Measurements from ENCODE around the gene TGFBR1.
"Not testable (repeated sequence)": the region's sequence is repeated elsewhere in the genome, so short reads cannot be mapped to it uniquely, and the experiment has no call there.

TGFBR1 gene

DNA sequence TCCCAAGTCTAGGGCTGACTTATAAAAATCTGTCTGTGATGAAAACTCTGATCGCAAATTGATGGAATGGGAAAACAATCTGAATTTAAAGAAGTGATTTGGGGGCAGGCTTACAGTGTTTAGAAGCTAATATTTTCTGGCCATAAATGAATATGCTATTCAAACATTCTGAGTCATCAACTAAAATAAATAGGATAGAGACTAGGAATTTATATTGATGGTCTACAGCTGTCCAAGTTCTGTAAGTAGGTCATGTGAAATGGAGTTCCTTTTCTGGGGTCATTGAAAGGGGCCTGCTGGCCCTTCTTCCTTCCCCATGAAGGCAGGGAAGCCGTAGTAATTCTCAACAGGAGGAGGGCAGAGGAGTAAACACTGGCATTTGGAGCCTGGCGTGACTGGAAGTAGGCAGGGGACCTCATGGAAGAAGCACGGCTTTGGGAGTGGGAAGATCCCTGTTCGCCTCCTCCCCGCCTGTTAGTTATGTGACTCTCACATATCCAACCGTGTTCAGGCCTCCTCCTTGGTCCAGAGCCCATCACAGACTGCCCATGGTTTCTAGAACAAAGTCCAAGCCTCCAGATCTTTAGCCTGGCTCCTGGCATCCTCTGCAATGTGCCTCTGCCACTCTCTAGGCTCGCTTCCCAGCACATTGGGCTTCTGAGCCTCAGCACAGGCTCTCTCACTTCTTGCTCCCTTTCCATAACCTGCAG is 85.1 kb downstream of the TGFBR1 start:
- DNase-seq (ENCODE audit: low spot score), result no peak

DNA sequence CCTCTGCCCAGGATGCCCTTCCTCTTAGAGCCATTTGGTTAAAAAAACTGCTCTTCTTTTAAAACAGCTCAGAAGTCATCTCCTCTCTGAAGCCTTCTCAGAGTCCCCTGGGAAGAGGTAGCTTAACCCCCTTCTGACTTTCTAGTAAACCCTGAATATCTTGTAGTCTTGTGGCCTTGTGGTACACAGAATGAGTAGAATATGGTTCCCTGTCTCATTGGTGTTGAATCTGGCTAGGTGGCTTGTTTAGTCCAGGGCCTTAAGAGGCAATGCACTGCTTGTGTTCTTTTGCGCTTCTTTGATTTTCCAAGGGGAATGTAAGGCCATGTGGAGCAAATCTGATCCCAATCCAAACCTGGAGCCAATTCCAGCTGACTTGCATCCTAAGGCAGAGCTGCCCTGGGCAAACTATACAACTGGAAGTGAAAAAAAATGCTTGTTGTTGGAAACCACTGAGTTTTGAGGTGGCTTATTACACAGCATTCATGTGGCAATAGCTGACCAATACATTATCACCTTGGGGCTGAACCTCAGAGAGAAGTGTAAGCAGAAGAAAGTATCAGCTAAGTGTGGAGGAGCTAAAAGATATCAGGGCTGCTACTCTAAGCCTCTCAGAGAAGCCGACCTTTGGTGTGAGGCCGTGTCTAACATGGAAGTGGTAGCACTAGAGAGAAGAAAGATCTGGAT is 85.8 kb downstream of the TGFBR1 start:
- DNase-seq (ENCODE audit: low spot score), result no peak

DNA sequence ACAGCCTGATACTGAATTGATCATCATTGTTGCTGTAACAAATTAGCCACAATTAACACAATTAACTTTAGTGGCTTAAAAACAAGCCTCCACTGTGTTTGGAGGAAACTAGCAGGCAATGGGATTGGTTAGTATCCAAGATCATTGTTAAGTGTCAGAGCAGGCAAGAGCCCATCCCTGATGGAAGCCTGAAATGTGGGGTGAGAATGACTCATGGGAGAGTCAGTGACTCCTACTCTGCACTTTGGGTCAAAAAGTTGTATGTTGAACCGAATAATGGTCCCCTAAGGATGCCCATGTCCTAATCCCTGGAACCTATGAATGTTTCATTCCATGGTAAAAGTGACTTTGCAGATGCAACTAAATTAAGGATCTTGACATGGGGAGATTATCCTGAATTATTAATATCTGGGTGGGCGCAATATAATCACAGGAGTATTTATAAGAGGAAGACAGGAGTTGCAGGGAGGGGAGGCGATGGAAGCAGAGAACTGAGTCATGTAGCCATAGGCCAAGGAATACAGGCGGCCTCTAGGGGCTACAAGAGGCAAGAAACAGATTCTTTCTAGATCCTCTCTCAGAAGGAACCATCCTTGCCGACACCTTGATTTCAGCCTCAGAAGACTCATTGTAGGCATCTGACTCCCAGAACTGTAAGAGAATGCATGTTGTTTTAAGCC is 88.0 kb downstream of the TGFBR1 start:
- DNase-seq (ENCODE audit: low spot score), result no peak

DNA sequence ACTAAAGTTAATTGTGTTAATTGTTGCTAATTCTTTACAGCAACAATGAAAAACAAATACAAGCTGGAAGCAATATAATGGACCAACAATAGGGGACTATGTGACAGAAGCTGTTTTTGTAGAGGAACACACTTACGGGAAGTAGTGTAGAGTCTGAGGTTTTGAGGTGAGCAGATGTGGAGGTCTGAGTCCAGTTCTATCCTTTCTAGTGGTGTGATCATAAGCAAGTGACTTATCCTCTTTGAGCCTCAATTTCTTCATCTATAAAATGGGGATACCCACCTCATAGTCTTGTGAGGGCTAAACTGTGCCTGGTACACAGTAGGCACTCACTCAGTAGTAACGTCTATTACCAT is 88.5 kb downstream of the TGFBR1 start:
- no peak for DNase-seq (ENCODE audit: low spot score)

DNA sequence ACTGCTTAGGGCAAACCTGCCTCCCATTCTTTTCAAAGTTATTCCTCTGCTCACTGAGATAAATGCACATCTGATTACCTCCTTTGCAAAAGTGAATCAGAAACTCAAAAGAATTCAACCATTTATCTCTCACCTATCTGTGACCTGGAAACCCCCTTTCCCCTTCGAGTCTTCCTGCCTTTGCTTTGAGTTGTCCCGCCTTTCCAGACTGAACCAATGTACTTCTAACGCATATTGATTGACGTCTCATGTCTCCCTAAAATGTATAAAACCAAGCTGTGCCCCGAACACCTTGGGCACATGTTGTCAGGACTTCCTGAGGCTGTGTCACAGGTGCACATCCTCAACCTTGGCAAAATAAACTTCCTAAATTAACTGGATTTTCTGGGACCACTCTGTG is 91.6 kb downstream of the TGFBR1 start:
- DNase-seq (ENCODE audit: low spot score), result not testable (repeated sequence)

DNA sequence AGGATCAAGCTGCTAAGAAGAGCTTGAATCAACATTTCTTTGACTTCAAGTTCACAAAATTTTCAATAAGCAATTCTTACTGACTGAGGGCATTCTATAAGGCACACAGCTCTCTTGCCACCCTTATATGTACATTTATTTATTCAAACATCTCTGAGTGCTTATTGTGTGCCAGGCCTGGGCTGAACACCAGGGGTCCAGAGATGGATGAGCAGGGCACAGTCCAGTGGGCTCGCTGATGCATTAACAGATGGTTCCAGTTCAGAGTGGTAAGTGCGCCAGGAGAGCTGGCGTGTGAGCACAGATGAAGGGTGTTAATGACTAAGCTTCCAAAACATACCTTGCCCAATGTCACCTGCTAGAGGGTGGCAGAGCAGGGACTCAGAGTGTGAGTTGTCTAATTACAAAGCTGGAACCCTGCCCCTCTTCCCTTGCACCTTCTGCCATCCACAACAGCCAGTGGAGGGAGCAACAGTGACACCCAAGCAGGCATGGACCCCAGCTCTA is 92.3 kb downstream of the TGFBR1 start:
- no peak for DNase-seq (ENCODE audit: low spot score)

DNA sequence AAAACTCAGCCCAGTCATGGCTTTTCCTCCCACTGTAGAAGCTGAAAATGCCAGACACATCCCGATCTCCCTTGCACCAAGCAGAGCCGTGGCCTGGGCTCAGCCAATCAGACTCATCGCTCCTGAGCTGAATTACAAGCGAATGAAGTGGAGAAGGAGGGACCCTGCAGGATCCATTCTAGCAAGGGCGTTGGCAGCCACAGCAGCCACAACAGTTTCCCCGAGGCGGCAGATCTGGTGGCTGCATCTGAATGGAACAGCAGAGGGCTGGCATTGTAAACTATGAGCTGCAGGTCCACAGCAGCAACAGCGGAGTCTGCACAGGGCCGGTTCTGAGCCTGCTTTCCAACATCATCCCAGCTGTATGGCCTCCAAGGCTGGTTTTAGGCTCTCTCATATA is 93.1 kb downstream of the TGFBR1 start:
- no peak for DNase-seq (ENCODE audit: low spot score)

DNA sequence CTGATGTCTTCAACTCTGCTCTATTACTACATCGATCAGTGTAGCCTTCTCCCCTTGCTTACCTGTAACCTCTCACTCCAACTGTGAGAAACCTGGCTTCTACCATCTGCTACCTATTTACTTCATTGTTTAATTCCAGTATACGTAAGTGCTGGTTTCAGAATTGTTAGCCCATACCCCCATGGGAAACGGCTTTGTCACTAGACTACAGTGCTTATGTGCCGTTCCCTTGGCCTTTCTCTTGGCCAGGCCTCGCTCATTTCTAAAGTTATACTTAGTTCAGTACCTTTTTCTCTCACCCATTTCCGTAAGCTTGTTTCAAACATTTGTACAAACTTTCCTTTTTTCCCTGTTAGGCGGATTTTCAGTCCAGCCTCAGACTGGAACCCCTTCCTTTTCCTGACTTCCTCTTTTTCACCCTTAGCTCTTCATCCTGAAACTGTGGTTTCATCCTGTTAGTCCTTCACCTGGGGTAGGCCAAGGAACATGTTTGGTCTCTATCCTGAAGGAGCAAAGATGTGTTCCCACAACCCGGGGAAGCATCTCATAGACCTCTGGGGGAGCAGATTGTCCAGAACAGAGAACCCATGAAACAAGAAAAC is 95.1 kb downstream of the TGFBR1 start:
- DNase-seq (ENCODE audit: low spot score), result no peak

DNA sequence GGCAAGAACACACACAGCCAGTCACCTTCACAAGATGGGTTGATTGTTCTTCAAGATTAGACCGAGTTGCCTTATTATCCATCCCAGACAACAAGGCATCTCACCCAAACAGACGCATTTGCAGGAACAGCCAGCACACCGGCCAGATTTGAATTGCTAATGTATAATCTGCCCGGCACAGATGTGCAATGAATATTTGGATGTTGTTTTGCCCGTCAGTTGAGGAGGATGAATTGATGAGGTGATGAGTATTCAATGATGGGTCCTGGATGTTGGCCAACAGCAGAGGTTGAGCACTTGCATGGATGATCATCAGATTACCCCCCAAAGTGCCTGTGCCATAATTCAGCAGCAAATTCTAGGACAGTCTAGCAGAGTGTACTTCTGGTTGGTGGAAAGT is 96.7 kb downstream of the TGFBR1 start:
- no peak for DNase-seq (ENCODE audit: low spot score)

Data from hematopoietic multipotent progenitor cell treated with erythropoietin and hydrocortisone succinate and interleukin-3 and kit ligand, for 17 days (in vitro differentiated cells).